ENCODE measurements around the gene SOWAHA.
A peak's percentile ranks its signal among the peaks of the same experiment; 100 is the strongest.

The SOWAHA gene

DNA sequence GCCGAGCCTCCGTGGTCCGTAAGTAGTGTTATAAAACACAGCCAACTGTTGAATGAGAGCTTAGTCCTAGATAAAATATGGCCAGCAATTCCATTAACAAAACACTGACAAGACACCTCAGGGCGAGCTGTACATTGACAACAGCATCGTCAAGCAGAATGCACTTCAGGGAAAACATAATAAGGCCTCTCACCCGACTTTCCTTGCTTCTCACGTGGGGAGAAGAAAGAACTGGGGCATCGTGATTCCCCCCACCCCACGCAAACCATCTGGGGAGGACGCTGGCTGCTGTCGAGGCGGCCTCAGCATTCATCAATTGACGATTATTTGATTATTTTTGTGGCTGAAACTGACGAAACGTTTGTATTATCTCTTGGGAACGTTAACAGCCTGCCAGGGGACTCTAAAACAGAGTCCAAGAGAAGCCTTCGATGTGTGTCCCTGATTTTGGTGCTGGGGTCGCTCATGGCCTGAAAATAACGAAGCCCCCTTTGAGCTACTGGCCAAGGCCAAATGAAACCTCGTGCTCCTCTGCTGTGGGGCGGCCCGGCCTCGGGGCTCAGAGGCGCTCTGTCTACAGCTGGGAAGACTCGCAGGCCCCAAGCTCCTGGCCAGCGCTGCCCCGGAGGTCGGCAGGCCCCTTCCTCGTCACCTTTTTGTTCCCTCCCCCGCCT, 52.7 kb downstream of the SOWAHA start:
- no peak for DNase-seq (ENCODE audit: low read depth)
- no peak for TF ChIP-seq CTCF (conservative IDR thresholded peaks at IDR 0.05; ENCODE audit: low read depth, low read length)
- H3K4me3 ChIP-seq (ENCODE audit: low read length), result peak overlapping the region; percentile 95
